ENCODE results near the gene AGAP5.

DNA sequence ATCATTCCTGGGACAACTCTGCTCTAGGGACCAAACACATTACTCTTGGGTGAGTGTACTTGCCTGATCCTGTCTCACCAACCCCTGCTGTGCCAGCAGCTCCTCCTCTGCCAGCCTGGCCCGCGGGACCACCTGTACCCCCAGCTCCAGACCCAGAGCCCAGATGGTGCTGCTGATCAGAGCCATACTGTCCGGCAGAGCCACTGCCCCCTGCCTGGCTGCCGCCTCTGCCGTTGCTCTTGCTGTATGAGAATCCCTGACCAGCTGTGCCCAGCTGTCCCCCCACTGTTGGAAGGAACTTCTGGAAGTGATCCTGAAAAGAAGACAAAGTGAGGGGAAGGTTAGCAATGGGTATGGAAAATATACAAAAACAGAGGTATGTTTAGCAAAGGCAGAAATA is 63.5 kb downstream of the AGAP5 start:
- TF ChIP-seq, protein P1, sequence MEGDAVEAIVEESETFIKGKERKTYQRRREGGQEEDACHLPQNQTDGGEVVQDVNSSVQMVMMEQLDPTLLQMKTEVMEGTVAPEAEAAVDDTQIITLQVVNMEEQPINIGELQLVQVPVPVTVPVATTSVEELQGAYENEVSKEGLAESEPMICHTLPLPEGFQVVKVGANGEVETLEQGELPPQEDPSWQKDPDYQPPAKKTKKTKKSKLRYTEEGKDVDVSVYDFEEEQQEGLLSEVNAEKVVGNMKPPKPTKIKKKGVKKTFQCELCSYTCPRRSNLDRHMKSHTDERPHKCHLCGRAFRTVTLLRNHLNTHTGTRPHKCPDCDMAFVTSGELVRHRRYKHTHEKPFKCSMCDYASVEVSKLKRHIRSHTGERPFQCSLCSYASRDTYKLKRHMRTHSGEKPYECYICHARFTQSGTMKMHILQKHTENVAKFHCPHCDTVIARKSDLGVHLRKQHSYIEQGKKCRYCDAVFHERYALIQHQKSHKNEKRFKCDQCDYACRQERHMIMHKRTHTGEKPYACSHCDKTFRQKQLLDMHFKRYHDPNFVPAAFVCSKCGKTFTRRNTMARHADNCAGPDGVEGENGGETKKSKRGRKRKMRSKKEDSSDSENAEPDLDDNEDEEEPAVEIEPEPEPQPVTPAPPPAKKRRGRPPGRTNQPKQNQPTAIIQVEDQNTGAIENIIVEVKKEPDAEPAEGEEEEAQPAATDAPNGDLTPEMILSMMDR (IDR thresholded peaks at IDR 0.05): no peak
- no peak for TF ChIP-seq POLR2A (IDR thresholded peaks at IDR 0.05)
